Activated T-helper 1 cell treated with anti-CD3 and anti-CD28 coated beads, Interleukin-12 subunit alpha, Interleukin-12 subunit beta, Interleukin-2, Interleukin-4 antibody, amounts not matched to agents 30 ng/mL and 10 ng/mL and 1 ng/mL, durations not matched to agents 14 hours and 24 hours and 36 hours (primary cell): ENCODE measurements around the gene GALNT17. TPM values are rescaled to one million over a fixed set of nuclear protein-coding genes. Genes with fewer than 3 reads are reported as not detected.
"Not testable (repeated sequence)": the region's sequence is repeated elsewhere in the genome, so short reads cannot be mapped to it uniquely, and the experiment has no call there.

Source experiments
- DNase-seq: peaks from one replicate; pipeline ENCODE4 v3.0.0; 2021; ENCODE audit warnings: low spot score
- H3K27ac Mint-ChIP-seq: one replicate; pipeline ENCODE4 v1.8.0; 2021; ENCODE audit warnings: mild to moderate bottlenecking, mixed read lengths
- H3K27me3 Mint-ChIP-seq: one replicate; pipeline ENCODE4 v1.8.0; 2022; ENCODE audit warnings: mild to moderate bottlenecking, moderate library complexity, mixed read lengths; ENCODE audit not compliant: insufficient read depth
- H3K36me3 Mint-ChIP-seq: one replicate; pipeline ENCODE4 v1.8.0; 2021; ENCODE audit warnings: low read depth, mixed read lengths
- H3K4me1 Mint-ChIP-seq: one replicate; pipeline ENCODE4 v1.8.0; 2021; ENCODE audit warnings: low read depth, mixed read lengths
- H3K4me3 Mint-ChIP-seq: one replicate; pipeline ENCODE4 v1.8.0; 2021; ENCODE audit warnings: mild to moderate bottlenecking, moderate library complexity, mixed read lengths
- H3K9me3 Mint-ChIP-seq: one replicate; pipeline ENCODE4 v1.8.0; 2021; ENCODE audit warnings: mixed read lengths
- intact Hi-C: fragments of 100-400 bp; cut with micrococcal nuclease; formaldehyde crosslinking; loops from one replicate; pipeline ENCODE4 v1.15.1; 2024
- total RNA-seq: library from RNA; stranded (reverse); gene quantifications from 2 replicates; pipeline ENCODE4 v1.2.3, GENCODE V29; 2022

The GALNT17 gene
- total RNA-seq, 1 donor from 2014 or later: not detected

DNA sequence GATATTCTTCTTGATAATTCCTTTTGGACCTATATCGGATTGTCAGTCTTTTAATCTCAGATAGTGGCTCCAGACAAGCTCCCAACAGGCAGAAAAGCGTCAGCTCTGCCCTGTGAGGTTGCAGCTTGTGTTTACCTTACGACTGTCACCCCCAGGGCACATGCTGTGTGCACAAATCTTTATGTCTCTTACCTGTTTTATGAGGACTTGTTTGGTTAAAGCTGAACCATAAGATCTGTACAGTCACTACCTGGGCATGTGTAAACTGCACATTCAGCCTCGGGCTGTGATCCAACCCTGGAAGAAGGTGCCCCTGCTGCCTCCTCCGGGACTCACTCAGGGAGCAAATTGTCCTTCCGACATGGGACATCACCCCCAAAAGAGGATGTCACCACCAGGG, 119.8 kb downstream of the GALNT17 start:
- H3K27ac Mint-ChIP-seq: no peak overlapping the region
- no peak overlapping the region for H3K4me3 Mint-ChIP-seq
- H3K36me3 Mint-ChIP-seq: no peaks in the 10 kb centered on the region
- no peaks in the 10 kb centered on the region for H3K4me1 Mint-ChIP-seq
- intact Hi-C loops: no loop called here
- no peak for DNase-seq
- peaks cover 24% of the 10 kb centered on the region for H3K9me3 Mint-ChIP-seq
- H3K27me3 Mint-ChIP-seq: no peaks in the 10 kb centered on the region

- no peaks in the 10 kb centered on the region for H3K36me3 Mint-ChIP-seq
- H3K27ac Mint-ChIP-seq: no peak overlapping the region
- peaks cover 18% of the 10 kb centered on the region for H3K9me3 Mint-ChIP-seq
- intact Hi-C loops: no loop called here
- no peak overlapping the region for H3K4me3 Mint-ChIP-seq
- DNase-seq: no peak
- H3K4me1 Mint-ChIP-seq: no peaks in the 10 kb centered on the region
- no peaks in the 10 kb centered on the region for H3K27me3 Mint-ChIP-seq
Observed at GRCh38 chr7:71254751-71255150, 122.8 kb downstream of the GALNT17 start.

DNA sequence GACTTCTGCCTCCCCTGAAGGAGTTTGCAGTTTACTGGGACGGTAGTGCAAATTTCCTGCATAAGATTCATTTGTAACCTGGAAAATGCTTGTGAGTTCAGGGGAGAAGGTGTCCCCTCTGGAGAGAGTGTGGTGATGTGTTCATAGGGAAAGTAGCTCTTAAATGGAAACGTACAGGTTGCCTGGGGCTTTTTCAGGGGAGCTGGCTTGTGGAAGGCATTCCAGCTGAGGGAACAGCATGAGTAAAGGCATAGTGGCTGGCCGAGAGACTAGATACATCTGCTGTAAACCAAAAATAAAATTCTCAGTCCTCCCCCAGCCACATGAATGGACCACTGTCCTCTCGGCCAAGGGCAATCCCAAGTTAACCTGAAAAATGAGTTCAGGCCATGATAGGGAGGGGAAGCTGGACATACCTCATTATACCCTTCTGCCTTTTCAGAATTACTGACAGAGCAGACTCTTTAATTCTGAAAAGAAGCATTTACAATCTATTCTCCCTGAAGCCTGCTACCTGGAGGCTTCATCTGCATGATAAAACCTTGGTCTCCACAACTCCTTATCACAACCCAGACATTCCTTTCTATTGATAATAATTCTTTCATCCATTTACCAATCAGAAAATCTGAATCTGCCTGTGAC, 123.7 kb downstream of the GALNT17 start:
- H3K4me3 Mint-ChIP-seq: no peak overlapping the region
- no peaks in the 10 kb centered on the region for H3K36me3 Mint-ChIP-seq
- peaks cover 18% of the 10 kb centered on the region for H3K9me3 Mint-ChIP-seq
- intact Hi-C loops: no loop called here
- H3K27ac Mint-ChIP-seq: no peak overlapping the region
- H3K27me3 Mint-ChIP-seq: no peaks in the 10 kb centered on the region
- H3K4me1 Mint-ChIP-seq: no peaks in the 10 kb centered on the region
- no peak for DNase-seq

- no peaks in the 10 kb centered on the region for H3K4me1 Mint-ChIP-seq
- no peak overlapping the region for H3K4me3 Mint-ChIP-seq
- no peaks in the 10 kb centered on the region for H3K36me3 Mint-ChIP-seq
- peaks cover 35% of the 10 kb centered on the region for H3K9me3 Mint-ChIP-seq
- DNase-seq: no peak
- H3K27ac Mint-ChIP-seq: no peak overlapping the region
- intact Hi-C loops: no loop called here
- H3K27me3 Mint-ChIP-seq: no peaks in the 10 kb centered on the region
Observed at GRCh38 chr7:71261066-71261465, 129.1 kb downstream of the GALNT17 start.

DNA sequence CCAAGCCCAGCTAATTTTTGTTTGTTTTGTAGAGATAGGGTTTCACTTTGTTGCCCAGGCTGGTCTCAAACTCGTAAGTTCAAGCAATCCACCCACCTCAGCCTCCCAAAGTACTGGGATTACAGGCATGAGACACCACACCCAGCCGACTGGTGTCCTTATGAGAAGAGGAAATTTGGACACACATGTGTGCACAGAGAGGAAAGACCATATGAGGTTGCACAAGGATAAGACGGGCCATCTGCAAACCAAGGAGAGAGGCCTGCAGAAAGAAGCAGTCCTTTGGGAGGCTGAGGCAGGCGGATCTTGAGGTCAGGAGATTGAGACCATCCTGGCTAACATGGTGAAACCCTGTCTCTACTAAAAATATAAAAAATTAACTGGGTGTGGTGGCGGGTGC, 130.9 kb downstream of the GALNT17 start:
- DNase-seq: not testable (repeated sequence)
- H3K9me3 Mint-ChIP-seq: peaks cover 44% of the 10 kb centered on the region

DNA sequence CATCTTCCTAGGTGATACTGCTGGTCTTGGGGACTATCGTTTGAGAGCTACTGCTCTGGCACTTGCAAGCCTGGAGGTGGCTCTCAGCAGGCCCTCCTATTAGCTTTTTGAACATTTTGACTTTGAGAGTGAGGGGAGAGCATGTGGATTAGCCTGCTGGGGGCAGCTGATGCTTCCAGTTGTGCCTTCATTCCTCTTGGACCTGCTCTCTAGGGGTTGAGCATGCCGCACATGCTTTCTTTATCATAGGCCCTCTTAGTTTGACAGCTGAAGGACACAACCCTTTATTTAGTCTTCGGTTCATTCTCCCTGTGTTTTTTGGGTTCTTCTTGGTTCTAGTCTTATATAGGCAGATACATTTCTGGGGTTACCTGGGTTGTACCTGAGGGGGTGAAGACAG, 132.1 kb downstream of the GALNT17 start:
- no peak for DNase-seq
- no peak overlapping the region for H3K27ac Mint-ChIP-seq
- H3K36me3 Mint-ChIP-seq: no peaks in the 10 kb centered on the region
- H3K27me3 Mint-ChIP-seq: no peaks in the 10 kb centered on the region
- intact Hi-C loops: no loop called here
- H3K9me3 Mint-ChIP-seq: peaks cover 37% of the 10 kb centered on the region
- no peaks in the 10 kb centered on the region for H3K4me1 Mint-ChIP-seq
- no peak overlapping the region for H3K4me3 Mint-ChIP-seq

More for the DNA sequence above, 130.9 kb downstream of the GALNT17 start:
- H3K4me1 Mint-ChIP-seq, intact Hi-C loops, H3K36me3 Mint-ChIP-seq, H3K27me3 Mint-ChIP-seq, H3K4me3 Mint-ChIP-seq, H3K27ac Mint-ChIP-seq: not testable (repeated sequence)

DNA sequence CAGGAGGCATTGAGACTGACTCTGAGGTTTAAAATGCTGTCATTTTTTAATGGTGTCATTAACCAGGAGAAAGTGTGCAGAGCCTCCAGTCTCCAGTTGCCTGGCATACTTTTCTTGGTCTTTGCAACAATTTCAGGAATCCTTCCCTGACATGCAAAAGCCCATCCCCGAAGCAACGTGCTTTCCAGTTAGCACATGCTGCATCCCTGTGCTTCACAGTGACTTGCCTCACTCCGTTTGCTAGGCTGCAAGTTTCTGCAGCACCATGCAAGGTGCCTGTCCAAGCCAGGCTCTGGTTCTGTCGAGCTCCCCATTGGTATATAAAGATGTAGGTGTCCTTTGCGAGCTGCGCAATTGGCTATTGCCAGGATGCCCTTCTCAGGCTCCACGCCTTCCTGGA, 135.0 kb downstream of the GALNT17 start:
- Mint-ChIP-seq H3K27me3 (no peaks in the 10 kb centered on the region), H3K9me3 (peaks cover 46% of the 10 kb centered on the region), H3K4me1 (no peaks in the 10 kb centered on the region), H3K36me3 (no peaks in the 10 kb centered on the region), H3K4me3 (no peak overlapping the region), H3K27ac (no peak overlapping the region)
- no peak for DNase-seq
- intact Hi-C loops: no loop called here

- H3K4me1 Mint-ChIP-seq: no peaks in the 10 kb centered on the region
- H3K27ac Mint-ChIP-seq: no peak overlapping the region
- H3K9me3 Mint-ChIP-seq: peaks cover 52% of the 10 kb centered on the region
- H3K36me3 Mint-ChIP-seq: no peaks in the 10 kb centered on the region
- intact Hi-C loops: no loop called here
- no peak for DNase-seq
- H3K4me3 Mint-ChIP-seq: no peak overlapping the region
- H3K27me3 Mint-ChIP-seq: no peaks in the 10 kb centered on the region
Observed at GRCh38 chr7:71267734-71268469, 136.0 kb downstream of the GALNT17 start.

GRCh38 chr7:71270558-71270957, 138.6 kb downstream of the GALNT17 start:
- intact Hi-C loops: no loop called here
- no peak overlapping the region for H3K27ac Mint-ChIP-seq
- no peaks in the 10 kb centered on the region for H3K36me3 Mint-ChIP-seq
- peaks cover 54% of the 10 kb centered on the region for H3K9me3 Mint-ChIP-seq
- no peak overlapping the region for H3K4me3 Mint-ChIP-seq
- no peaks in the 10 kb centered on the region for H3K4me1 Mint-ChIP-seq
- no peaks in the 10 kb centered on the region for H3K27me3 Mint-ChIP-seq
- DNase-seq: no peak

- no peaks in the 10 kb centered on the region for H3K4me1 Mint-ChIP-seq
- no peaks in the 10 kb centered on the region for H3K36me3 Mint-ChIP-seq
- H3K4me3 Mint-ChIP-seq: no peak overlapping the region
- H3K27ac Mint-ChIP-seq: no peak overlapping the region
- H3K9me3 Mint-ChIP-seq: peaks cover 53% of the 10 kb centered on the region
- no peak for DNase-seq
- no peaks in the 10 kb centered on the region for H3K27me3 Mint-ChIP-seq
- intact Hi-C loops: no loop called here
Observed at GRCh38 chr7:71271203-71271602, 139.3 kb downstream of the GALNT17 start.

DNA sequence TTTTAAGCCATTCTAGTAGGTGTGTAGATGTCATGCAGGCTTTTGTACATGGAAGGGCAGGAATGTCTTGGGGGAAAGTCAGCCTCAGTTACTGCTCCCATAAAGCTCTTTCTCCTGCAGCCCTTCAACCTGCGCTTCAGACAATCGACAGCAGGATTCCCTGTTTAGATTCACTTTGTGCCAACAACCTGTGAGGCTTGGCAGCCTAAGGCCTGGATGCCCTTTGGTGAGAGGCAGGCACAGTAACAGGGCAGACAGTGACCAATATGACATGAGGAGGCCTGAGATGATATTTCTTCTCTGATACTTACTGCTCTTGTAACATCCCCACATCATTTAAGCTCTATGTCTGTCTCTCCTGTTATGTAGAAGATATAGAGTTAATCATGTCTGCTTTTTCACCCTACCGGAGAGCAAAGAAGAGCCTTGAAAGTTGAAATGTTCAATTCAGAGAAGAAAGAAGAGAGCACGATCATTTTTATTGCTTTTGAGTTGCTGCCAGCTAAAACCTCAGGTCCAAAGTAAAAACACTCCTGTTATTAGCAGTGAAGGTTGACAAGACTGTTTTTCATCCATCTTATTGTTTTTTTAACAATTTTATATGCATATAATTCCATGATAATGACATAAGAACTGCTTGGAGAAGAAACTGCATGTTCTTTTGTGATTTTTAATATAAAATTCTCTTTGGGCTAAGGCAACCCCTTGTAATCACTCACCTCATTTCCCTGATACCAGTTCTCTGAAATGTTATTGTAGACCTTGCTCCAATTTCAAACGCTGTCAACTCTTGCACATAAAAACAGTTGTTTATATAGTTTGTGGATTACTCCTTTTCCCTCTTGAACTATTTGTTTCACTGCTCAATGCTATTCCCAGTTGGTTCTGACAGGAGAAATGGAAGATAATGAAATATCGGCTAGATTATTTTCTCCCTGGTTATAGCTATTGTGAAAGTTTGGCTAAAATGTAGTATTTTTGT, 140.9 kb downstream of the GALNT17 start:
- intact Hi-C loops: no loop called here
- Mint-ChIP-seq H3K36me3 (no peaks in the 10 kb centered on the region), H3K4me1 (no peaks in the 10 kb centered on the region), H3K4me3 (no peak overlapping the region), H3K27me3 (no peaks in the 10 kb centered on the region), H3K9me3 (peaks cover 45% of the 10 kb centered on the region), H3K27ac (no peak overlapping the region)
- no peak for DNase-seq

- Mint-ChIP-seq H3K9me3 (peaks cover 42% of the 10 kb centered on the region), H3K27ac (no peak overlapping the region), H3K27me3 (no peaks in the 10 kb centered on the region), H3K4me1 (no peaks in the 10 kb centered on the region), H3K36me3 (no peaks in the 10 kb centered on the region), H3K4me3 (no peak overlapping the region)
- intact Hi-C loops: no loop called here
- DNase-seq: no peak
Observed at GRCh38 chr7:71278257-71278656, 146.3 kb downstream of the GALNT17 start.

GRCh38 chr7:71281261-71281660, 149.3 kb downstream of the GALNT17 start:
- no peak overlapping the region for H3K4me3 Mint-ChIP-seq
- H3K9me3 Mint-ChIP-seq: peaks cover 24% of the 10 kb centered on the region
- no peaks in the 10 kb centered on the region for H3K4me1 Mint-ChIP-seq
- no peaks in the 10 kb centered on the region for H3K36me3 Mint-ChIP-seq
- no peaks in the 10 kb centered on the region for H3K27me3 Mint-ChIP-seq
- intact Hi-C loops: no loop called here
- no peak for DNase-seq
- H3K27ac Mint-ChIP-seq: no peak overlapping the region
